Measurements from ENCODE around the gene ZBTB9. TPM values are rescaled to one million over a fixed set of nuclear protein-coding genes. Genes with fewer than 3 reads are reported as not detected.

ZBTB9 gene
- total RNA-seq, 1 donor from 2014 or later = 1.5 TPM

GRCh38 chr6:33443619-33444504 is 10.5 kb upstream of the ZBTB9 start:
- Histone ChIP-seq H3K36me3 (peaks cover 3 to 60% of the 10 kb centered on the region in 2 donors), H3K27ac (no peak overlapping the region), H3K27me3 (no peaks in the 10 kb centered on the region), H3K4me3 (no peak overlapping the region), H3K4me1 (no peaks in the 10 kb centered on the region), H3K9me3 (no peaks in the 10 kb centered on the region)
- DNase-seq (ENCODE audit: extremely low spot score in 2 of 2) = no peak
- TF ChIP-seq POLR2A (IDR thresholded peaks at IDR 0.05) = no peak
- no peak for TF ChIP-seq CTCF (IDR thresholded peaks at IDR 0.05)
- no peak for TF ChIP-seq POLR2AphosphoS5 (IDR thresholded peaks at IDR 0.05; ENCODE audit: insufficient read depth in 1 of 2, low read depth in 1 of 2)
- intact Hi-C loops (cut with DNase I) = no loop called here

GRCh38 chr6:33445119-33445603 is 9.2 kb upstream of the ZBTB9 start:
- intact Hi-C loops (cut with DNase I) = no loop called here
- no peak overlapping the region for H3K4me3 ChIP-seq
- H3K36me3 ChIP-seq = peaks cover 3 to 57% of the 10 kb centered on the region in 2 donors
- no peak overlapping the region for H3K27ac ChIP-seq
- H3K27me3 ChIP-seq = no peaks in the 10 kb centered on the region
- TF ChIP-seq POLR2A (IDR thresholded peaks at IDR 0.05) = no peak
- TF ChIP-seq POLR2AphosphoS5 (IDR thresholded peaks at IDR 0.05; ENCODE audit: insufficient read depth in 1 of 2, low read depth in 1 of 2) = no peak
- no peak for TF ChIP-seq CTCF (IDR thresholded peaks at IDR 0.05)
- no peaks in the 10 kb centered on the region for H3K9me3 ChIP-seq
- no peaks in the 10 kb centered on the region for H3K4me1 ChIP-seq
- DNase-seq (ENCODE audit: extremely low spot score in 2 of 2) = no peak

GRCh38 chr6:33446356-33446755 is 8.0 kb upstream of the ZBTB9 start:
- Histone ChIP-seq H3K36me3 (peaks cover 3 to 55% of the 10 kb centered on the region in 2 donors), H3K9me3 (no peaks in the 10 kb centered on the region), H3K4me1 (no peaks in the 10 kb centered on the region), H3K4me3 (no peak overlapping the region), H3K27ac (no peak overlapping the region), H3K27me3 (no peaks in the 10 kb centered on the region)
- intact Hi-C loops (cut with DNase I) = no loop called here
- no peak for DNase-seq (ENCODE audit: extremely low spot score in 2 of 2)
- TF ChIP-seq POLR2AphosphoS5 (IDR thresholded peaks at IDR 0.05; ENCODE audit: insufficient read depth in 1 of 2, low read depth in 1 of 2) (no peak), POLR2A (IDR thresholded peaks at IDR 0.05) (no peak), CTCF (IDR thresholded peaks at IDR 0.05) (no peak)

- DNase-seq (ENCODE audit: extremely low spot score in 2 of 2) = no peak
- Histone ChIP-seq H3K4me3 (no peak overlapping the region), H3K27ac (no peak overlapping the region), H3K27me3 (no peaks in the 10 kb centered on the region), H3K9me3 (no peaks in the 10 kb centered on the region), H3K36me3 (peaks cover 0 to 32% of the 10 kb centered on the region in 2 donors), H3K4me1 (peaks cover 23% of the 10 kb centered on the region)
- TF ChIP-seq POLR2AphosphoS5 (IDR thresholded peaks at IDR 0.05; ENCODE audit: insufficient read depth in 1 of 2, low read depth in 1 of 2) (no peak), CTCF (IDR thresholded peaks at IDR 0.05) (no peak), POLR2A (IDR thresholded peaks at IDR 0.05) (no peak)
- intact Hi-C loops (cut with DNase I) = loop anchor here (2.0 kb wide), 1 partner anchor 42 kb away; no protein-coding TSS in a partner anchor
These were observed 3.9 kb upstream of the ZBTB9 start for GRCh38 chr6:33450434-33450833.

GRCh38 chr6:33451606-33452005 is 2.8 kb upstream of the ZBTB9 start:
- Histone ChIP-seq H3K36me3 (peaks cover 0 to 34% of the 10 kb centered on the region in 2 donors), H3K27me3 (no peaks in the 10 kb centered on the region), H3K9me3 (no peaks in the 10 kb centered on the region), H3K27ac (no peak overlapping the region), H3K4me1 (peaks cover 31% of the 10 kb centered on the region), H3K4me3 (no peak overlapping the region)
- no peak for DNase-seq (ENCODE audit: extremely low spot score in 2 of 2)
- intact Hi-C loops (cut with DNase I) = loop anchor here (2.0 kb wide), 1 partner anchor 43 kb away; no protein-coding TSS in a partner anchor
- TF ChIP-seq POLR2A (IDR thresholded peaks at IDR 0.05) (no peak), CTCF (IDR thresholded peaks at IDR 0.05) (no peak), POLR2AphosphoS5 (IDR thresholded peaks at IDR 0.05; ENCODE audit: insufficient read depth in 1 of 2, low read depth in 1 of 2) (no peak)

All from vagina (tissue), 2 donors.